Neural cell (in vitro differentiated cells): ENCODE results near the gene PTPRT.

Experiments
- EP300 ChIP-seq: fragments of 450-650 bp; conservative IDR thresholded peaks from 2 replicates; pipeline ENCODE4 v1.6.1; 2014; ENCODE audit warnings: antibody characterized with exemption, mild to moderate bottlenecking, moderate library complexity; ENCODE audit not compliant: poor library complexity, severe bottlenecking
- POLR2AphosphoS5 ChIP-seq: IDR thresholded peaks from 2 replicates; pipeline ENCODE4 v1.6.1; 2012
- TF ChIP-seq, protein P1 (sequence below): fragments of 450-650 bp; IDR thresholded peaks from 2 replicates; pipeline ENCODE4 v1.5.1; 2014; ENCODE audit warnings: antibody characterized with exemption, mild to moderate bottlenecking, moderate library complexity; ENCODE audit not compliant: poor library complexity, severe bottlenecking
- TF ChIP-seq, protein P2 (sequence below): IDR thresholded peaks from 2 replicates; pipeline ENCODE4 v1.6.1; 2012; ENCODE audit warnings: borderline replicate concordance

DNA sequence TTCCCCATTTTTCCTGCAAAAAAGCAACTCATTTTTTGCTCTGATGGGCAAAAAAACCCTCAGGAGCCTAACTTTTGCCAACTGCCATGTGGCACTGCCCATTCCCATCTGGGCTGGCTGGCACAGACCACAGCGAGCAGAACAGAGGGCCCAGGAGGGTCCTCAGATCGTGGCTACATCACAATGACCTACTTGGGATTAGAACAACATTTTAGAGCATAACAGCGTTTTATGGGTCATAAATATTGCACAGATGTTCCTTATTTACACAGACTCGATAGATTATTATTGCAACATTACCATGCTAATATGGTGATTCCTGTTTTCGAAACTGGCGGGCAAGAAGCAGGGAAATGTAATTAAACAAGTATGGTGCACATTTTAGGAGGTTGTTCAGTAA is 28.0 kb downstream of the PTPRT start:
- TF ChIP-seq EP300 (no peak), POLR2AphosphoS5 (no peak)
- TF ChIP-seq, protein P1, sequence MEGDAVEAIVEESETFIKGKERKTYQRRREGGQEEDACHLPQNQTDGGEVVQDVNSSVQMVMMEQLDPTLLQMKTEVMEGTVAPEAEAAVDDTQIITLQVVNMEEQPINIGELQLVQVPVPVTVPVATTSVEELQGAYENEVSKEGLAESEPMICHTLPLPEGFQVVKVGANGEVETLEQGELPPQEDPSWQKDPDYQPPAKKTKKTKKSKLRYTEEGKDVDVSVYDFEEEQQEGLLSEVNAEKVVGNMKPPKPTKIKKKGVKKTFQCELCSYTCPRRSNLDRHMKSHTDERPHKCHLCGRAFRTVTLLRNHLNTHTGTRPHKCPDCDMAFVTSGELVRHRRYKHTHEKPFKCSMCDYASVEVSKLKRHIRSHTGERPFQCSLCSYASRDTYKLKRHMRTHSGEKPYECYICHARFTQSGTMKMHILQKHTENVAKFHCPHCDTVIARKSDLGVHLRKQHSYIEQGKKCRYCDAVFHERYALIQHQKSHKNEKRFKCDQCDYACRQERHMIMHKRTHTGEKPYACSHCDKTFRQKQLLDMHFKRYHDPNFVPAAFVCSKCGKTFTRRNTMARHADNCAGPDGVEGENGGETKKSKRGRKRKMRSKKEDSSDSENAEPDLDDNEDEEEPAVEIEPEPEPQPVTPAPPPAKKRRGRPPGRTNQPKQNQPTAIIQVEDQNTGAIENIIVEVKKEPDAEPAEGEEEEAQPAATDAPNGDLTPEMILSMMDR = no peak
- TF ChIP-seq, protein P2, sequence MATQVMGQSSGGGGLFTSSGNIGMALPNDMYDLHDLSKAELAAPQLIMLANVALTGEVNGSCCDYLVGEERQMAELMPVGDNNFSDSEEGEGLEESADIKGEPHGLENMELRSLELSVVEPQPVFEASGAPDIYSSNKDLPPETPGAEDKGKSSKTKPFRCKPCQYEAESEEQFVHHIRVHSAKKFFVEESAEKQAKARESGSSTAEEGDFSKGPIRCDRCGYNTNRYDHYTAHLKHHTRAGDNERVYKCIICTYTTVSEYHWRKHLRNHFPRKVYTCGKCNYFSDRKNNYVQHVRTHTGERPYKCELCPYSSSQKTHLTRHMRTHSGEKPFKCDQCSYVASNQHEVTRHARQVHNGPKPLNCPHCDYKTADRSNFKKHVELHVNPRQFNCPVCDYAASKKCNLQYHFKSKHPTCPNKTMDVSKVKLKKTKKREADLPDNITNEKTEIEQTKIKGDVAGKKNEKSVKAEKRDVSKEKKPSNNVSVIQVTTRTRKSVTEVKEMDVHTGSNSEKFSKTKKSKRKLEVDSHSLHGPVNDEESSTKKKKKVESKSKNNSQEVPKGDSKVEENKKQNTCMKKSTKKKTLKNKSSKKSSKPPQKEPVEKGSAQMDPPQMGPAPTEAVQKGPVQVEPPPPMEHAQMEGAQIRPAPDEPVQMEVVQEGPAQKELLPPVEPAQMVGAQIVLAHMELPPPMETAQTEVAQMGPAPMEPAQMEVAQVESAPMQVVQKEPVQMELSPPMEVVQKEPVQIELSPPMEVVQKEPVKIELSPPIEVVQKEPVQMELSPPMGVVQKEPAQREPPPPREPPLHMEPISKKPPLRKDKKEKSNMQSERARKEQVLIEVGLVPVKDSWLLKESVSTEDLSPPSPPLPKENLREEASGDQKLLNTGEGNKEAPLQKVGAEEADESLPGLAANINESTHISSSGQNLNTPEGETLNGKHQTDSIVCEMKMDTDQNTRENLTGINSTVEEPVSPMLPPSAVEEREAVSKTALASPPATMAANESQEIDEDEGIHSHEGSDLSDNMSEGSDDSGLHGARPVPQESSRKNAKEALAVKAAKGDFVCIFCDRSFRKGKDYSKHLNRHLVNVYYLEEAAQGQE = no peak
